ENCODE data around the gene GPR151. TPM values are rescaled to one million over a fixed set of nuclear protein-coding genes. Genes with fewer than 3 reads are reported as not detected.

GPR151 gene
- total RNA-seq, 1 donor from 2014 or later: not detected

GRCh38 chr5:146521403-146522106 is 5.6 kb upstream of the GPR151 start:
- no peak for DNase-seq (ENCODE audit: low spot score)

DNA sequence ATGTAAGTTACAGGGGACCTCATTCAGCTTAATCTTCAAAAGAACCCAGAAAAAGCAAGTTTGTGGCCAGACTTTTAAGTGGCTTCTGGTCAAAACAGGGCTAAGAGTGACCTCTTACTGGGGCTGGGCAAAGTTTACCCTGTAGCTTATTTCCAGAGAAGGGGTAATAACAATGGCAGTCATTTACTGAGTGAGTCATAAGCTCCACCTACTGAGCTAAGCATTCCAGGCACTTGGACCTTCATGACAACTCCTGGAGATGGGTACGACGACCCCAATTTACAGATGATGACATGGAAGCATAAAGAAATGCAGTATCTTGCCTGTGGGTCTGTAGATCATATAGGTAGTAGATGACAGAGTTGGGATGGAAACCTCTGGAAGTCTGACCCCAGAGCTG is 4.7 kb upstream of the GPR151 start:
- DNase-seq (ENCODE audit: low spot score): no peak

DNA sequence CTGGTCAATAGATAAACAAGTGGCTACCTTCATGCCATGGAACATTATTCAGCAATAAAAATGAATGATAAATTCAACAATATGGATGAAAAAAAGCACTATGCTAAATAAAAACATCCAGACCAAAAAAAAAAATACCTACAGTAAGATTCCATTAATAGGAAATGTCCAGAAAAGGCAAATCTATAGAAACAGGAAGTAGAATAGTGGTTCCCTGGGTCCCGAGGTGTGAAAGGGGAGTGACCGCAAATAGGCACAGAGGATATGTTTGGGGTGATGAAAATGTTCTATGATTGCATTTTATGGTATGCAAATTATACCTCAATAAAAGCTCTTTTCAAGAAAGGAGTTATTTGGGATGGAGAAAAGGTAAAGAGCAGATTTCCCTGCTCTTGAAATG is 3.6 kb upstream of the GPR151 start:
- DNase-seq (ENCODE audit: low spot score): no peak

GRCh38 chr5:146515473-146516150 is 378 bp downstream of the GPR151 start:
- no peak for DNase-seq (ENCODE audit: low spot score)

GRCh38 chr5:146514575-146514974 is 1.4 kb downstream of the GPR151 start:
- DNase-seq (ENCODE audit: low spot score): no peak

GRCh38 chr5:146513462-146513861 is 2.5 kb downstream of the GPR151 start:
- no peak for DNase-seq (ENCODE audit: low spot score)

DNA sequence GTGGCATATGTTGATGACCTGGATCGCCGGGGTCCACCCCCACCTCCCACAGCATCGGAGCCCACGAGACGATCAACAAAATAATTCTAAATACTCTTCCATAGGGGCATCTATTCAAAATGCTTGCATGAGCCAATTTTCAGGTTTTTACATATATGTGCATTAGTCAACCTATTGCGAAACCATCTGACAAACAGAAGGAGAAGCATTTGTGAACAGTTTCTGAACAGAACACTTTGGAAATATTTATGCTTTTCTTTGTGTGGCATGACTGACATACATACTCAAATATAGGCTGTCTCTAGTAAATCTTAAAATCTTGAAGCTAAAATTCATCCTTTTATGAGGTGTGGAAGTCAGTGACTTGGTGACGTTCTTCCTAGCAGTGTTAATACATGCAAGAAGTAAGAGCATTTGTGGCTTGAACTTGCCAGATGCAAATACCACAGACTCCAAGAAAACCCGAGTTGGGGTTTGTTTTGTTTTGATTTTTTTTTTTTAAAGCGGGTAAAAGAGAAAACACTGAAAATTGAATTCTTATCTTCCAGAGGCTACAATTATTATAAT is 5.3 kb downstream of the GPR151 start:
- DNase-seq (ENCODE audit: low spot score): no peak

DNA sequence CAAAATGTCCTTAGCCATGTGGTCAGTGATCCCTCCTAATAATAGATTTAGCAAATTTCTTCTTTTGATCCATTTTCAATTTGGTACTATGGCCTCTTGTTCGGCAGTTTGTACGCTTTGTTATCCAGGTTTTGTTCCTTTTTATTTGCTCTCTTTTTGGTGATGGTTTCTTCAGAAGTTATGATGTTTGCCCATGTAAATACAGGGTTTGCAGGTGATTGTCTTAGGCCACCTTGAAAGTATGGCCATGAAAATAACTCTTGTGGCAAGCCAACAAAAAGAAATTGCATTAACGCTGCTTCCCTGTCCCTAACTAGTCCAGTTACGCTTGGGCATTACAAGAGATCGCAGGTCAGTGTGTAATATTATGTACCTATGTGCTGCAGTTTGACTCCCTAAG is 8.6 kb downstream of the GPR151 start:
- no peak for DNase-seq (ENCODE audit: low spot score)

GRCh38 chr5:146499680-146500079 is 16.3 kb downstream of the GPR151 start:
- no peak for DNase-seq (ENCODE audit: low spot score)

GRCh38 chr5:146494656-146495055 is 21.3 kb downstream of the GPR151 start:
- DNase-seq (ENCODE audit: low spot score): no peak

DNA sequence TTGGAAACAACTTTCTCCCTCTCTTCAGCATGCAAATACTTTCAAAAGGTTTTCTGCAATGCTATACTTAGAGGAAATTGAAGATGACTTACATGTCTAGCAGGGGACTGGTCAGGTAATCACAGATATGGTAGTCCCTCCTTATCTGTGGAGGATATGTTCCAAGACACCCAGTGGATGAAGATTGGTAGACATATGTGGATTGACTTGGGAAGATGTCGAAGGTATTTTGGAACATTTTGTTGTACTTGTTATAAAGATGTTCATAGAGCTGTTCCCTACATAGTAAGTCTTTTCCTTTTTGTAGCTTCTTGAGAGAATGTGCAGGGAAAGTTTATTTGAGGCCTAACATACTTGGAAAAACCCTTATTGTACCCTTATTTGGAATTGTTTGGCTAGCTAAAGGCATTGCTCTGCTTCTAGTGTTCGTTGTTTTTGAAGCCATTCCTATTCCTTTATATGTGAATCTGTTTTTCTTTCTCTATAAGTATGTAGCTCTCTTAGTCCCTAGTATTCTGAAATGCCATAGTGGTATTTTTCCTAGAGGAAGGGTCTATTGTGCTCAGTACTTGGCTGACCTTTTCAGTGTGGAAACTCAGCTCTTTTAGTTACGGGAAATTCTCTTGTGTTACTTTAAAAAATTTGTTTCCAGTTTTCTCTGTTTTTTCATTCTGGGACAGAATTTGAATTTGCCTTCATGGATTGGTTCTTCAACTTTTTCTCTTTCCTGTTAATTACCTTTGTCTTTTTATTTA is 25.7 kb downstream of the GPR151 start:
- no peak for DNase-seq (ENCODE audit: low spot score)

DNA sequence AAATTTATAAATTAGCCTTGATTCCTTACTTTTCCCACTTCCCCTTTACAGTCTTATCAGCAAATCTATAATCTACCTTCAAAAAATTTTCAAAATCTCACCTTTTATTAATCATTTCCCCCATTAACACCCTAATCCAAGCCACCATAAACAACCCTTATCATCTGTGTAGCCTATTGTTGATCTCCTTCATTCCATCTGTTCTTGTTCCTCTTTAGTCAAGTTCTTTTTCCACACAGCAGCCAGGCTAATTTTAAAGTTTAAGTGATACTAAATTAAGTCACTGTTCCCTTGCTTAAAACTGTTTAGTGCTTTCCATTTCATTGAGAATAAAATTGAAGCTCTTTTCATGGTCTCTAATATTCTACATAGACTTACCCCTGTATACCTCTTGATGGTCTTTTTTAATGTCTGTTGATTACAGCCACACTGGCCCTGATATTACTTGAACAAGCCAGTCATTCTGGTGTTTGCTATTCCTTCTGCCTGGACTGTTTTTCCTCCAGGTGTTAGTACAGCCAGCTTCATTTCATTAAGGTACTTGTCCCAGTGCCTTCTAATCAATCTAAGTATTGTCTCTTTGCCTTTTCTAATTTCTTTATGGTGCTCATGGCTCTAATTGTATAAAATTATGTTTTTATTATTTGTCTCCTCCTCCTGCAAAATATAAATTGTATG is 31.1 kb downstream of the GPR151 start:
- no peak for DNase-seq (ENCODE audit: low spot score)

DNA sequence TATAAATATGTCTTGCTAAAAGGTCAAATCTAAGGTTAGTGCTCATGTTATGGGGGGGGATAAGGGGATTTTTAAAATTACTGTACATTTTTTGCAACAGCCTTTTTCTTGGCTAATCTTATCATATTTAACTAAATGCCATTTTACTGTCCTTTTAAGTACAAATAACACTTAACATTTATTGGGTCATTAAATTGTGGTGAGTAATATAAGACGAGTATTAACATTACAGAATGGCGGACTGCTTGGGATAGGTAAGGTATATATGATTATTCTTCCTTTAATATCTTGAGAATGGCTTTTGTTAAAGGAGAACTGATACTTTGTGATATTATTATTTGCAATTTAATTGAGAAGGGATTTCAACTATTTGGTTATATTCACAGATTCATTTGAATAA is 33.2 kb downstream of the GPR151 start:
- no peak for DNase-seq (ENCODE audit: low spot score)

- no peak for DNase-seq (ENCODE audit: low spot score)
These were observed 40.1 kb downstream of the GPR151 start for GRCh38 chr5:146475906-146476305.

DNA sequence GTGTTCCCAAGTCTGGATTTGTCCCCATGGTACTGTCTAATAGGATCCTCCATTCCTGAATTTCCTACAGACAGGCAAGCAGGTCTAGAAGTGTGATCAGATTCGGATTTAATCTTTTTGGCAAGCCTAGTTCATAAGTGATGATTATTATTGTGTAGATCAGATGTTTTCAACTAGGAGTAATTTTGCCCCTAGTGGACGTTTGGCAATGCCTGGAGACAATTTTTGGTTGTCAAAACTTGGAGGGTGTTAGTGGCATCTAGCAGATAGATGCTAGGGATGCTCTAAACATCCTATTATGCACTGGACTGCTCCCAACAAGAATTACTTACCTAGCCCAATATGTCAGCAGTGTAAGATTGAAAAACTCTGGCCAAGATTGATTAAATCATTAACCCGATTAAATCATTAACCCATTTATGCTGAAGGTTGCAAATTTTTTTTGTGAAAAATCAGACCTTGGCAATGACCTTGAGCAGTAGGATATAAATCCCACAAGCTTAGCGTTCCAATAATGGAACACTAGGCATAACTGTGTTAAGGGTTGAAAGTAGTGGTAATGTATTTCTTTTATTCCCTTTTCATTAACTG is 40.7 kb downstream of the GPR151 start:
- DNase-seq (ENCODE audit: low spot score): no peak

DNA sequence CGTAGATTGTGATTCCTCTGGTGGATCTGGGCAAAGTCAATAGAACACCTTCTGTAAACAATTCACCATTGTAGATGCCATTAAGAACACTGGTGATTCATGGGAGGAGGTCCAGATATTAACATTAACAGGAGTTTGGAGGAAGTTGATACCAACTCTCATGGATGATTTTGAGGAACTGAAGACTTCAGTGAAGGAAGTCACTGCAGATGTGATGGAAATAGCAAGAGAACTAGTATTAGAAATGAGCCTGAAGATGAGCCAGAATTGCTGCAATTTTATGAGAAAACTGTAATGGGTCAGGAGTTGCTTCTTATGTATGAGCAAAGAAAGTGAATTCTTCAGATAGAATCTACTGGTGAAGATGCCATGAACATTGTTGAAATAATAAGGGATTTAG is 41.9 kb downstream of the GPR151 start:
- DNase-seq (ENCODE audit: low spot score): no peak

- no peak for DNase-seq (ENCODE audit: low spot score)
These were observed 48.2 kb downstream of the GPR151 start for GRCh38 chr5:146467760-146468159.

GRCh38 chr5:146466521-146467349 is 49.3 kb downstream of the GPR151 start:
- DNase-seq (ENCODE audit: low spot score): no peak

DNA sequence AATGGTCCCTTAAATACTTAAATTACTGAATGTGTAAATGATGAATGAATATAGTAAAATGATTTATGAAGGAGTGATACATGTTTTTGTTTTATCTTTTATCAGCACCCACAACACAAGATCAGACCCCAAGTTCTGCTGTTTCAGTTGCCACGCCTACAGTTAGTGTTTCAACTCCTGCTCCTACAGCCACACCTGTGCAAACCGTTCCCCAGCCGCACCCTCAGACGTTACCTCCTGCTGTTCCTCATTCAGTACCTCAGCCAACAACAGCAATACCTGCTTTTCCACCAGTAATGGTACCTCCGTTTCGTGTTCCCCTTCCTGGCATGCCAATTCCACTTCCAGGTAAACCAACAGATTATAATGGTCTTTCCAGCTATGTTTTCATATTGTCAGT is 52.5 kb downstream of the GPR151 start:
- DNase-seq (ENCODE audit: low spot score): no peak
